Keratinocyte (primary cell): ENCODE results near the gene HDDC2. TPM values are rescaled to one million over a fixed set of nuclear protein-coding genes. Genes with fewer than 3 reads are reported as not detected.

Experiments used
- DNase-seq: peaks from one replicate; pipeline ENCODE4 v3.0.0-alpha.2; 2011; ENCODE audit warnings: low read depth, missing footprints, low spot score
- FAIRE-seq: peaks from 2 replicates; lab custom pipeline; 2011; peaks lifted over from hg19 to GRCh38; lab: Jason Lieb, UNC
- H2AFZ ChIP-seq: 2 replicates; pipeline ENCODE4 v1.6.0; 2012; ENCODE audit warnings: low read length, control low read depth, inconsistent platforms; ENCODE audit not compliant: control insufficient read depth
- H3K27ac ChIP-seq: 2 replicates; pipeline ENCODE4 v1.5.1; 2011; ENCODE audit warnings: low read length; ENCODE audit not compliant: control insufficient read depth, insufficient read depth
- H3K27me3 ChIP-seq: 3 replicates; pipeline ENCODE4 v1.6.0; 2011; ENCODE audit warnings: low read length; ENCODE audit not compliant: control insufficient read depth, insufficient read depth; ENCODE audit errors: extremely low read depth
- H3K36me3 ChIP-seq, 2 experiments: 2 replicates in 1 of 2; 3 replicates in 1 of 2; pipeline ENCODE4 v1.5.1; 2011; ENCODE audit warnings: low read length in 2 of 2, mild to moderate bottlenecking in 1 of 2; ENCODE audit not compliant: control insufficient read depth in 2 of 2, insufficient read depth in 2 of 2; ENCODE audit errors: extremely low read depth in 1 of 2
- H3K4me1 ChIP-seq: 3 replicates; pipeline ENCODE4 v1.5.1; 2011; ENCODE audit warnings: low read length; ENCODE audit not compliant: control insufficient read depth, insufficient read depth; ENCODE audit errors: extremely low read depth
- H3K4me2 ChIP-seq: 3 replicates; pipeline ENCODE4 v1.6.0; 2011; ENCODE audit warnings: low read depth, low read length; ENCODE audit not compliant: control insufficient read depth, insufficient read depth; ENCODE audit errors: extremely low read depth
- H3K4me3 ChIP-seq, 3 experiments: fragments of 200-600 bp in 1 of 3; sonication (generic) in 1 of 3; 2 replicates in 2 of 3; 3 replicates in 1 of 3; pipeline ENCODE4 v1.5.1; 2011 to 2016; ENCODE audit warnings: low read length in 3 of 3, mild to moderate bottlenecking in 3 of 3, control low read depth in 2 of 3, inconsistent platforms in 1 of 3, low read depth in 1 of 3, mixed read lengths in 1 of 3, mixed run types in 1 of 3, moderate library complexity in 1 of 3; ENCODE audit not compliant: control insufficient read depth in 2 of 3, insufficient read depth in 2 of 3; ENCODE audit errors: extremely low read depth in 1 of 3
- H3K79me2 ChIP-seq: 2 replicates; pipeline ENCODE4 v1.6.0; 2012; ENCODE audit warnings: low read length; ENCODE audit not compliant: control insufficient read depth, insufficient read depth
- H3K9ac ChIP-seq: 3 replicates; pipeline ENCODE4 v1.6.0; 2011; ENCODE audit warnings: low read length; ENCODE audit not compliant: control insufficient read depth, insufficient read depth; ENCODE audit errors: extremely low read depth
- H3K9me1 ChIP-seq: 3 replicates; pipeline ENCODE4 v1.6.0; 2011; ENCODE audit warnings: low read length; ENCODE audit not compliant: control insufficient read depth, insufficient read depth; ENCODE audit errors: extremely low read depth
- H3K9me3 ChIP-seq: 2 replicates; pipeline ENCODE4 v1.5.1; 2012; ENCODE audit warnings: low read depth, low read length; ENCODE audit not compliant: control insufficient read depth
- H4K20me1 ChIP-seq: 3 replicates; pipeline ENCODE4 v1.6.0; 2011; ENCODE audit warnings: low read length; ENCODE audit not compliant: control insufficient read depth, insufficient read depth; ENCODE audit errors: extremely low read depth
- CTCF ChIP-seq, 3 experiments: IDR thresholded peaks in 1 of 3; conservative IDR thresholded peaks in 1 of 3; optimal IDR thresholded peaks in 1 of 3; 2 replicates in 2 of 3; 3 replicates in 1 of 3; pipeline versions ENCODE3 to v1.5.1; 2011; ENCODE audit warnings: low read length in 3 of 3, mild to moderate bottlenecking in 3 of 3, moderate library complexity in 2 of 3, control low read depth in 1 of 3, inconsistent platforms in 1 of 3; ENCODE audit not compliant: insufficient read depth in 2 of 3; ENCODE audit errors: extremely low read depth in 1 of 3
- EZH2 ChIP-seq: IDR thresholded peaks from one replicate; pipeline ENCODE4 v1.6.1; 2012; ENCODE audit warnings: inconsistent platforms, mild to moderate bottlenecking, low read length, moderate library complexity
- dilution Hi-C: fragments of 300-500 bp; cut with MboI; formaldehyde crosslinking; loops from one replicate; pipeline ENCODE4 v1.7.0; 2020; ENCODE audit warnings: low sequenced_read_pairs; ENCODE audit not compliant: extremely low pct_ligation_motif_present
- polyA plus RNA-seq, 5 experiments: library from polyadenylated mRNA; depleted of rRNA in 3 of 5; stranded (reverse) in 3 of 5; stranded (forward) in 1 of 5; unstranded in 1 of 5; fragments of >200 nt; gene quantifications; 1 replicate in 1 of 5; 2 replicates in 3 of 5; 3 replicates in 1 of 5; pipeline versions ENCODE4 v1.2.1 to v1.2.3, GENCODE V29; 2011 to 2012; ENCODE audit warnings: missing spikeins in 2 of 5, low read depth in 1 of 5, low replicate concordance in 1 of 5

HDDC2 gene
- polyA plus RNA-seq, 1 donor (not counting 4 experiments of a cell fraction or from before 2014, with no cell fraction given), result 75.8 TPM

- no peak overlapping the region for H3K27ac ChIP-seq
- H3K27me3 ChIP-seq, result no peaks in the 10 kb centered on the region
- H3K9ac ChIP-seq, result no peak overlapping the region
- no peaks in the 10 kb centered on the region for H4K20me1 ChIP-seq
- FAIRE-seq (peak; percentile 83), DNase-seq (no peak)
- no peaks in the 10 kb centered on the region for H3K9me1 ChIP-seq
- no peak overlapping the region for H3K4me2 ChIP-seq
- dilution Hi-C loops, result no loop called here
- peaks cover 28% of the 10 kb centered on the region for H3K4me1 ChIP-seq
- no peaks in the 10 kb centered on the region for H3K9me3 ChIP-seq
- no peak overlapping the region for H3K4me3 ChIP-seq
- H3K79me2 ChIP-seq, result no peaks in the 10 kb centered on the region
- H2AFZ ChIP-seq, result no peak overlapping the region
- no peak for TF ChIP-seq CTCF (optimal IDR thresholded peaks at IDR 0.05 in 1 of 3, IDR thresholded peaks at IDR 0.05 in 1 of 3, conservative IDR thresholded peaks at IDR 0.05 in 1 of 3; ENCODE audit: extremely low read depth in 1 of 3, insufficient read depth in 2 of 3, low read length in 3 of 3)
- TF ChIP-seq EZH2, result no peak
- peaks cover 2 to 4% of the 10 kb centered on the region in 2 experiments for H3K36me3 ChIP-seq
Measured at GRCh38 chr6:125252891-125253290, 48.9 kb downstream of the HDDC2 start.

- H3K4me1 ChIP-seq, result peaks cover 28% of the 10 kb centered on the region
- no peak overlapping the region for H3K4me3 ChIP-seq
- FAIRE-seq, result no peak
- no peaks in the 10 kb centered on the region for H3K79me2 ChIP-seq
- peaks cover 2 to 4% of the 10 kb centered on the region in 2 experiments for H3K36me3 ChIP-seq
- no peak overlapping the region for H2AFZ ChIP-seq
- no peak for DNase-seq
- dilution Hi-C loops, result no loop called here
- H3K4me2 ChIP-seq, result no peak overlapping the region
- no peaks in the 10 kb centered on the region for H3K27me3 ChIP-seq
- no peaks in the 10 kb centered on the region for H4K20me1 ChIP-seq
- TF ChIP-seq EZH2, result no peak
- TF ChIP-seq CTCF (optimal IDR thresholded peaks at IDR 0.05 in 1 of 3, IDR thresholded peaks at IDR 0.05 in 1 of 3, conservative IDR thresholded peaks at IDR 0.05 in 1 of 3; ENCODE audit: extremely low read depth in 1 of 3, insufficient read depth in 2 of 3, low read length in 3 of 3), result no peak
- no peaks in the 10 kb centered on the region for H3K9me1 ChIP-seq
- H3K27ac ChIP-seq, result no peak overlapping the region
- no peak overlapping the region for H3K9ac ChIP-seq
- H3K9me3 ChIP-seq, result no peaks in the 10 kb centered on the region
Measured at GRCh38 chr6:125251516-125252220, 50.1 kb downstream of the HDDC2 start.
